Progenitor cell of endocrine pancreas (in vitro differentiated cells): ENCODE data around the gene ZNF580. TPM values are rescaled to one million over a fixed set of nuclear protein-coding genes. Genes with fewer than 3 reads are reported as not detected.

ENCODE experiments used
- DNase-seq: peaks from one replicate; pipeline ENCODE4 v3.0.0; 2021; ENCODE audit warnings: low spot score; ENCODE audit not compliant: unreplicated experiment
- H3K27ac Mint-ChIP-seq: 2 replicates; pipeline ENCODE4 v1.8.0; 2021; ENCODE audit warnings: mild to moderate bottlenecking, moderate library complexity, mixed read lengths
- H3K27me3 Mint-ChIP-seq: 2 replicates; pipeline ENCODE4 v1.8.0; 2021; ENCODE audit warnings: mixed read lengths
- H3K36me3 Mint-ChIP-seq: 2 replicates; pipeline ENCODE4 v1.8.0; 2022; ENCODE audit warnings: mixed read lengths; ENCODE audit not compliant: insufficient read depth
- H3K4me1 Mint-ChIP-seq: 2 replicates; pipeline ENCODE4 v1.8.0; 2021; ENCODE audit warnings: low read depth, mixed read lengths
- H3K4me3 Mint-ChIP-seq: 2 replicates; pipeline ENCODE4 v1.8.0; 2021; ENCODE audit warnings: low read depth, mild to moderate bottlenecking, moderate library complexity, mixed read lengths
- H3K9me3 Mint-ChIP-seq: 2 replicates; pipeline ENCODE4 v1.8.0; 2021; ENCODE audit warnings: low read depth, mixed read lengths
- total RNA-seq: library from RNA; stranded (reverse); gene quantifications from 2 replicates; pipeline ENCODE4 v1.2.1, GENCODE V29; 2021
- TF ChIP-seq, protein P1 (sequence below): fragments of 200-600 bp; sonication (generic); IDR thresholded peaks from one replicate; pipeline ENCODE4 v1.5.0; 2021; ENCODE audit warnings: antibody characterized with exemption, mild to moderate bottlenecking; ENCODE audit not compliant: unreplicated experiment

The ZNF580 gene
- total RNA-seq, 1 donor from 2014 or later = 45.9 TPM

DNA sequence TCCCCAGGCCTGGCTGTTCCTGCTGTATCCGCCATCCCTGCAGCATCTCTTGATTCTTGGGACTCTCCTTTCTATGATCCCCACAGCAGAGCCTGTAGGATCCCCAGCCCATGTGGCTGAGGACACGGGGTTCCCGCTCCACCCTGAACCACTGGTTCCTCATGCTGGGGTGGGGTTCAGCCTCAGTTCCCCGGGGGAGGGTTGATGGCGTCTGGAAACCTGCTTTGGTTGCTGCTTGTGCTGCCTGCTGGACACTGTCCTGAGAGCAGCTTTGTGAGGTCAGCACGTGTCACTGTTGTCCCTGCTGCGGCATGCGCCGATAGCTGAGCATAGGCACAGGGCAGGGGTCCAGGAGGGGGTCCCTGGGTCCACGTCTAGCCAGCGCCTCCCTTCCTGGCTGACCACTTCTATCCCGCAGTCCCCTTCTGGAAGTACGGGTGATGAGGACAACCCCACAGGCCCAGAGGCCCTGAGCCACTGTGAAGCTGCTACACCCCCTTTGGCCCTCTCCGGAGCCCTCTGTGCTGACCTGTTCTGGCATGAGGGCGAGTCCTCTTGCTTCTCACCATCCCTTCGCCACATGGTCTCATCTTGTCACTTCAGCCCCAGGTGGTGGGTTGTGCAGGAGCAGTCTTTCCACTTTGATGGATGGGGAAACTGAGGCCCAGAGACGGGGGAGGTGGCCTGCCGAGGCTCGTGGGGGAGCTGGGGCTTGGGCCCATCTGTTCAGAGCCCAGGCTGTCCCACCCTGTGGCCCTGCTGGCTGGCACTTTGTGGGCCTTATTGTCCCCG, 39.7 kb downstream of the ZNF580 start:
- DNase-seq = no peak
- TF ChIP-seq, protein P1, sequence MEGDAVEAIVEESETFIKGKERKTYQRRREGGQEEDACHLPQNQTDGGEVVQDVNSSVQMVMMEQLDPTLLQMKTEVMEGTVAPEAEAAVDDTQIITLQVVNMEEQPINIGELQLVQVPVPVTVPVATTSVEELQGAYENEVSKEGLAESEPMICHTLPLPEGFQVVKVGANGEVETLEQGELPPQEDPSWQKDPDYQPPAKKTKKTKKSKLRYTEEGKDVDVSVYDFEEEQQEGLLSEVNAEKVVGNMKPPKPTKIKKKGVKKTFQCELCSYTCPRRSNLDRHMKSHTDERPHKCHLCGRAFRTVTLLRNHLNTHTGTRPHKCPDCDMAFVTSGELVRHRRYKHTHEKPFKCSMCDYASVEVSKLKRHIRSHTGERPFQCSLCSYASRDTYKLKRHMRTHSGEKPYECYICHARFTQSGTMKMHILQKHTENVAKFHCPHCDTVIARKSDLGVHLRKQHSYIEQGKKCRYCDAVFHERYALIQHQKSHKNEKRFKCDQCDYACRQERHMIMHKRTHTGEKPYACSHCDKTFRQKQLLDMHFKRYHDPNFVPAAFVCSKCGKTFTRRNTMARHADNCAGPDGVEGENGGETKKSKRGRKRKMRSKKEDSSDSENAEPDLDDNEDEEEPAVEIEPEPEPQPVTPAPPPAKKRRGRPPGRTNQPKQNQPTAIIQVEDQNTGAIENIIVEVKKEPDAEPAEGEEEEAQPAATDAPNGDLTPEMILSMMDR = no peak
- H3K4me3 Mint-ChIP-seq = no peak overlapping the region
- H3K27ac Mint-ChIP-seq = no peak overlapping the region
- H3K27me3 Mint-ChIP-seq = no peaks in the 10 kb centered on the region
- no peaks in the 10 kb centered on the region for H3K9me3 Mint-ChIP-seq
- H3K4me1 Mint-ChIP-seq = peaks cover 23% of the 10 kb centered on the region
- H3K36me3 Mint-ChIP-seq = peaks cover 8% of the 10 kb centered on the region

DNA sequence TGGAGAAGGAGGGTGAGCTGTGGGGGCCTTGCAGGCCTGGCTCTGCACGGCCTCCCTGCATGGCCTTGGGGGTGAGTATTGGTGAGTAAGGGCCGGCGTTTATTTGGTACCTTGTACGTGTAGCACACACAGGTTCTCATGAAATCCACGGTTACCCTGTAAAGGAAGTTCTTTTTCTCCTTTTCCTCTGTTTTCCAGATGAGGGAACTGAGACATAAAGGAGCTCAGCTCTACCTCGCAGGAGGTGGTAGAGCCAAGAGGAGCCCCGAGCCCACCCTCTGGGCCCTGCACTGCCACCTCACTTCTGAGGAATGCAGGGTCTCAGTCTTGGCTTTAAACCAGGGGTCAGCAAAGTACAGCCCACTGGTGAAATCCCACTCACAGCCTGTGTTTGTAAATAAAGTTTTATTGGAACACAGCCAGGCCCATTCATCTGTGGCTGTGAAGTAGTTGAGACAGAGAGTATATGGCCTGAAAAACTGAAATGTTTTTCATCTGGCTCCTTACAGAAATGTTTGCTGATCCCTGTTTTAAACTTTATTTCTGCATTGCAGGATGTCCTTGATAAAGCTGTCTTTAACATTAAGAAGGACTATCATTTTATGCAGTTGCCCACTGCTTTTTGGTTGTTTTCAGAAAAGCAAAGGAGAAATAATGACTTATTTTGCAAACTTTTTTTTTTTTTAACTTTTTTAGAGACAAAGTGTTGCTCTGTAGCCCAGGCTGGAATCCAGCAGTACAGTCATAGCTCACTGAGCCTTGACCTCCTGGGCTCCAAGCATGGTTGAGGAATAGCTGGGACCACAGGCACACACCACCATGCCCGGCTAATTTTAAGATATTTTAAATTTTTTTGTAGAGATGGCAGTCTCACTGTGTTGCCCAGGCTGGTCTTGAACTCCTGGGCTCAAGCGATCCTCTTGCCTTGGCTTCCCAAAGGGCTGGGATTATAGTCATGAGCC, 40.6 kb downstream of the ZNF580 start:
- TF ChIP-seq, protein P1 = no peak
- no peaks in the 10 kb centered on the region for H3K27me3 Mint-ChIP-seq
- peaks cover 16% of the 10 kb centered on the region for H3K4me1 Mint-ChIP-seq
- no peak overlapping the region for H3K4me3 Mint-ChIP-seq
- H3K36me3 Mint-ChIP-seq = peaks cover 8% of the 10 kb centered on the region
- DNase-seq = no peak
- no peak overlapping the region for H3K27ac Mint-ChIP-seq
- no peaks in the 10 kb centered on the region for H3K9me3 Mint-ChIP-seq

DNA sequence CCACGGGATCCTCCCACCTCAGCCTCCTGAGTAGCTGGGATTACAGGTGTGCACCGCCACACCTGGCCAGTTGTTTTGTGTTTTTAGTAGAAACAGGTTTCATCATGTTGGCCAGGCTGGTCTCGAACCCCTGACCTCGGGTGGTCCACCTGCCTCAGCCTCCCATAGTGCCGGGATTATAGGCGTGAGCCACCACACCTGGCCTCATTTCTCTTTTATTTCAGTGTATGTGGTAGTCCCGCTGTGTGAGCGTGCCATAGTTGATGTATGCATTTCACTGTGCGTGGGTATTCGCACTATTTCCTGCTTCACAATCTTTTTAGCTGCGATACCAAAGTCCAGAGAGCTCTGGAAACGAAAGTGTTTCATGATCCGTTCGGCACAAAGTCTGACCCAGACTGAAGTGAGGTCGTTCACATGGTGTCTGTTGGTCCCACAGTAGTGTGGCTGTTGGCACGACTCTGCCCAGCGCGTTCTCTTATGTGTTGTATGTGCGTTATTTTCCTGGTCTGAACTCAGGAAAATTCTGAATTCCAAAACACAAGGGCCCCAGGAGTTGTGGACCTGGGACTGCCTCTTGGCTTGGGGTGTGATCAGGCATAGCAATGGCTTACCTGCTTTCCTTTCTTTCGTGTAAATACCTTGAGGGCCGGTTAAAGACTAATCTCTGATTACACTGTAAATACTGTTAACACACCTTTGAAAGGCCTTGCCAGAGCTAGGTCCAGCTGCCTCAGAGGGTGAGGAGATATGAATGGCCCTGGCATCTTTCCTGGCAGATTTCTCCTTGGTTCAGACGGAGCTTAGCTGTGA, 42.9 kb downstream of the ZNF580 start:
- DNase-seq = no peak
- Mint-ChIP-seq H3K9me3 (no peaks in the 10 kb centered on the region), H3K4me1 (peaks cover 6% of the 10 kb centered on the region), H3K27me3 (no peaks in the 10 kb centered on the region), H3K36me3 (peaks cover 8% of the 10 kb centered on the region), H3K4me3 (peak overlapping the region; percentile 2), H3K27ac (peak overlapping the region; percentile 83)
- TF ChIP-seq, protein P1 = no peak

DNA sequence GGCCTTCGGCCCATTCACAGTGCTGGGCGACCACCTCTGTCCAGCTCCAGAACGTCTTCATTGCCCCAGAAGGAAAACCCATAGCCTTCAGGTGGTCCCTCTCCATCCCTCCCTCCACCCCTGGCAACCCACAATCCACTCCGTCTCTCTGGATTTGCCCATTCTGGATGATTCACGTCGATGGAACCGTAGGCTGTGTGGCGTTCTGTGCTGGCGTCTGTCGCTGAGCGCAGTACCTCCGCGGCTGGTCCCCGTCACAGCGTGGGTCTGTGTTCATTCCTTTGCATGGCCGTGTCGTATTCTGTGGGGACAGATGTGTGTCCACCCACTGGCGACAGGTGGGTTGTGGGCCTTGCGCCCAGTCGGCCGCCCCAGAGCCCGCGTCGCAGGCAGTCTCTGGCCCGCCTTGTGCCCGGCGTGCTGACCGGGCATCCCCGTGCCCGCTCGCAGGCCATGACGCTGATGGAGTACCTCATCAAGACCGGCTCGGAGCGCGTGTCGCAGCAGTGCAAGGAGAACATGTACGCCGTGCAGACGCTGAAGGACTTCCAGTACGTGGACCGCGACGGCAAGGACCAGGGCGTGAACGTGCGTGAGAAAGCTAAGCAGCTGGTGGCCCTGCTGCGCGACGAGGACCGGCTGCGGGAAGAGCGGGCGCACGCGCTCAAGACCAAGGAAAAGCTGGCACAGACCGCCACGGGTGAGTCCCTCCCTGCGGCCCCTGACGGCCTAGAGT, 44.3 kb downstream of the ZNF580 start:
- H3K36me3 Mint-ChIP-seq = peaks cover 6% of the 10 kb centered on the region

More for the DNA sequence above, 44.3 kb downstream of the ZNF580 start:
- Mint-ChIP-seq H3K27ac (peak overlapping the region; percentile 24), H3K4me3 (no peak overlapping the region), H3K27me3 (no peaks in the 10 kb centered on the region), H3K9me3 (no peaks in the 10 kb centered on the region), H3K4me1 (peaks cover 6% of the 10 kb centered on the region)
- TF ChIP-seq, protein P1 = no peak
- no peak for DNase-seq
